DOHH2 (cell line): ENCODE results near the gene DPP4.

Experiments
- H3F3A ChIP-seq: fragments of 200-600 bp; sonication (generic), shearing (Covaris generic); 2 replicates; pipeline ENCODE4 v1.6.0; 2016; ENCODE audit warnings: antibody characterized with exemption, mild to moderate bottlenecking; ENCODE audit not compliant: control insufficient read depth, insufficient read depth
- H3K27ac ChIP-seq: fragments of 200-600 bp; sonication (generic); 2 replicates; pipeline ENCODE4 v1.5.1; 2014; ENCODE audit warnings: low read depth, mild to moderate bottlenecking, low read length, moderate library complexity
- H3K27me3 ChIP-seq: fragments of 200-600 bp; sonication (generic); 2 replicates; pipeline ENCODE4 v1.6.1; 2014; ENCODE audit warnings: mild to moderate bottlenecking, low read length, mixed read lengths; ENCODE audit not compliant: control insufficient read depth
- H3K36me3 ChIP-seq: fragments of 200-600 bp; sonication (generic); 2 replicates; pipeline ENCODE4 v1.6.1; 2014; ENCODE audit warnings: mild to moderate bottlenecking, low read length, moderate library complexity, mixed read lengths; ENCODE audit not compliant: control insufficient read depth
- H3K4me1 ChIP-seq: fragments of 200-600 bp; sonication (generic); 2 replicates; pipeline ENCODE4 v1.6.1; 2014; ENCODE audit warnings: mild to moderate bottlenecking, low read length, mixed read lengths; ENCODE audit not compliant: control insufficient read depth
- H3K4me2 ChIP-seq: fragments of 200-600 bp; sonication (generic); 2 replicates; pipeline ENCODE4 v1.6.0; 2014; ENCODE audit warnings: mild to moderate bottlenecking, low read length, moderate library complexity
- H3K4me3 ChIP-seq: fragments of 200-600 bp; sonication (generic); 2 replicates; pipeline ENCODE4 v1.5.1; 2014; ENCODE audit warnings: mild to moderate bottlenecking, low read length, mixed read lengths
- H3K79me2 ChIP-seq: fragments of 200-600 bp; sonication (generic); 2 replicates; pipeline ENCODE4 v1.6.1; 2014; ENCODE audit warnings: mild to moderate bottlenecking, low read length, mixed read lengths; ENCODE audit not compliant: control insufficient read depth
- H3K9me2 ChIP-seq: fragments of 200-600 bp; sonication (generic); replicated peaks from 2 replicates; pipeline ENCODE4 v1.6.1; 2014; ENCODE audit warnings: mild to moderate bottlenecking, low read length, mixed read lengths; ENCODE audit not compliant: control insufficient read depth
- H3K9me3 ChIP-seq: fragments of 200-600 bp; sonication (generic); 2 replicates; pipeline ENCODE4 v1.6.1; 2014; ENCODE audit warnings: antibody characterized with exemption, low read length, mixed read lengths; ENCODE audit not compliant: control insufficient read depth, insufficient read depth
- H4K20me1 ChIP-seq: fragments of 200-600 bp; sonication (generic); 2 replicates; pipeline ENCODE4 v1.6.0; 2014; ENCODE audit warnings: low read depth, mild to moderate bottlenecking, antibody characterized with exemption, low read length, moderate library complexity; ENCODE audit not compliant: control insufficient read depth, insufficient read depth
- EZH2phosphoT487 ChIP-seq: fragments of 200-600 bp; sonication (generic); IDR thresholded peaks from 2 replicates; pipeline ENCODE4 v1.6.1; 2017; ENCODE audit warnings: borderline replicate concordance, mild to moderate bottlenecking, antibody characterized with exemption, low read length, moderate library complexity, mixed read lengths
- TF ChIP-seq, protein P1 (sequence below): fragments of 200-600 bp; sonication (generic); IDR thresholded peaks from one replicate; pipeline ENCODE4 v1.5.1; 2014; ENCODE audit warnings: antibody characterized with exemption, mild to moderate bottlenecking, low read depth, low read length; ENCODE audit not compliant: poor library complexity, severe bottlenecking

DPP4 gene

GRCh38 chr2:162004031-162004430, 70.0 kb downstream of the DPP4 start:
- Histone ChIP-seq H3K4me1 (no peaks in the 10 kb centered on the region), H3F3A (no peaks in the 10 kb centered on the region), H3K9me2 (no peaks in the 10 kb centered on the region), H3K36me3 (no peaks in the 10 kb centered on the region), H3K27me3 (peaks cover 8% of the 10 kb centered on the region), H3K4me3 (no peak overlapping the region), H4K20me1 (no peaks in the 10 kb centered on the region), H3K9me3 (no peaks in the 10 kb centered on the region), H3K4me2 (no peak overlapping the region), H3K27ac (no peak overlapping the region), H3K79me2 (no peaks in the 10 kb centered on the region)
- TF ChIP-seq, protein P1, sequence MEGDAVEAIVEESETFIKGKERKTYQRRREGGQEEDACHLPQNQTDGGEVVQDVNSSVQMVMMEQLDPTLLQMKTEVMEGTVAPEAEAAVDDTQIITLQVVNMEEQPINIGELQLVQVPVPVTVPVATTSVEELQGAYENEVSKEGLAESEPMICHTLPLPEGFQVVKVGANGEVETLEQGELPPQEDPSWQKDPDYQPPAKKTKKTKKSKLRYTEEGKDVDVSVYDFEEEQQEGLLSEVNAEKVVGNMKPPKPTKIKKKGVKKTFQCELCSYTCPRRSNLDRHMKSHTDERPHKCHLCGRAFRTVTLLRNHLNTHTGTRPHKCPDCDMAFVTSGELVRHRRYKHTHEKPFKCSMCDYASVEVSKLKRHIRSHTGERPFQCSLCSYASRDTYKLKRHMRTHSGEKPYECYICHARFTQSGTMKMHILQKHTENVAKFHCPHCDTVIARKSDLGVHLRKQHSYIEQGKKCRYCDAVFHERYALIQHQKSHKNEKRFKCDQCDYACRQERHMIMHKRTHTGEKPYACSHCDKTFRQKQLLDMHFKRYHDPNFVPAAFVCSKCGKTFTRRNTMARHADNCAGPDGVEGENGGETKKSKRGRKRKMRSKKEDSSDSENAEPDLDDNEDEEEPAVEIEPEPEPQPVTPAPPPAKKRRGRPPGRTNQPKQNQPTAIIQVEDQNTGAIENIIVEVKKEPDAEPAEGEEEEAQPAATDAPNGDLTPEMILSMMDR = no peak
- TF ChIP-seq EZH2phosphoT487 = no peak

GRCh38 chr2:162002623-162003235, 71.3 kb downstream of the DPP4 start:
- no peaks in the 10 kb centered on the region for H3K9me3 ChIP-seq
- no peak overlapping the region for H3K27ac ChIP-seq
- no peaks in the 10 kb centered on the region for H4K20me1 ChIP-seq
- no peaks in the 10 kb centered on the region for H3K36me3 ChIP-seq
- TF ChIP-seq, protein P1 = no peak
- no peak for TF ChIP-seq EZH2phosphoT487
- H3K27me3 ChIP-seq = peaks cover 10% of the 10 kb centered on the region
- H3K79me2 ChIP-seq = no peaks in the 10 kb centered on the region
- H3F3A ChIP-seq = no peaks in the 10 kb centered on the region
- H3K4me1 ChIP-seq = no peaks in the 10 kb centered on the region
- H3K9me2 ChIP-seq = no peaks in the 10 kb centered on the region
- no peak overlapping the region for H3K4me2 ChIP-seq
- H3K4me3 ChIP-seq = no peak overlapping the region

DNA sequence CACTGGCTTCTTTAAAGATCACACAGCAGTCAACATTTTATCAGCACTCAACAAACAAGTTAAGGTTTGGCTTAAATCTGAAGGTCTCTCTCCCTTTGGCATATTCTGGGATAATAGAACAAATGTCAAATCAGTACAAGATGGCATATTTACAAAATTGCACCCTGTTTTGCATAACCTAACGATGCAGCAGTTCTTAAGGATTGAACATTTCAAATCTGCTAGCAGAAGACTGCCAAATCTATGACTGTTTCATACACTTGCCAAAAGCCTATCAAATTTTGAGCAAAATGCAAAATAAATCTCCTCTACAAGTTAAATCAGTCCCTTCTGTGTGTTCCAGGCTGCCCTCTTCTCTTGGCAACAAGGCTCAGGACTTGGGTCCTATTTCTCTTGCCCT, 73.6 kb downstream of the DPP4 start:
- peaks cover 14% of the 10 kb centered on the region for H3K27me3 ChIP-seq
- H3K27ac ChIP-seq = no peak overlapping the region
- H4K20me1 ChIP-seq = no peaks in the 10 kb centered on the region
- no peaks in the 10 kb centered on the region for H3K36me3 ChIP-seq
- no peak for TF ChIP-seq EZH2phosphoT487
- TF ChIP-seq, protein P1 = no peak
- no peaks in the 10 kb centered on the region for H3K9me2 ChIP-seq
- no peaks in the 10 kb centered on the region for H3K79me2 ChIP-seq
- H3K4me3 ChIP-seq = no peak overlapping the region
- H3K4me2 ChIP-seq = no peak overlapping the region
- H3K4me1 ChIP-seq = no peaks in the 10 kb centered on the region
- H3F3A ChIP-seq = no peaks in the 10 kb centered on the region
- H3K9me3 ChIP-seq = no peaks in the 10 kb centered on the region

DNA sequence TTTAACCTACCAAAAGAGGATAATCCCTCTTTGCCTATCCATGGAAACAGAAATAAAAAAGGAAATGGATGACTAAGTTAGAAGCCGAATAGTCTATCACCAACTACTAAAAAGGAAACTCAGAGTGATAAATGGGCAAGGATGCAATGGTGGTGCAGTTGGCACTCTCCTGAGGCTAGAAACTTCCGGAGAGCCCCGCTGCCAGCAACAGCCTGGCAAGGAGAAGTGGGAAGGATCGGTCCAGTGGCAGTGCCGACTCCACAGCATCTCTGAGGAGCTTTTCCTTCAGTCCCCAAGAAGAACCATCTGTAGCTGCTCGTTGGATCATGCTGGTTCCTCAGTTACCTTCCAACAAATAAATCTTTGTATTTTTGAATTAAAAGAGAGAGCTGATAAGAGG, 74.7 kb downstream of the DPP4 start:
- peaks cover 21% of the 10 kb centered on the region for H3K27me3 ChIP-seq
- no peaks in the 10 kb centered on the region for H3K9me3 ChIP-seq
- no peaks in the 10 kb centered on the region for H3K79me2 ChIP-seq
- H4K20me1 ChIP-seq = no peaks in the 10 kb centered on the region
- TF ChIP-seq EZH2phosphoT487 = no peak
- TF ChIP-seq, protein P1 = no peak
- H3K9me2 ChIP-seq = no peaks in the 10 kb centered on the region
- H3K4me2 ChIP-seq = no peak overlapping the region
- H3K4me3 ChIP-seq = no peak overlapping the region
- no peaks in the 10 kb centered on the region for H3F3A ChIP-seq
- H3K27ac ChIP-seq = no peak overlapping the region
- no peaks in the 10 kb centered on the region for H3K36me3 ChIP-seq
- H3K4me1 ChIP-seq = no peaks in the 10 kb centered on the region
